Trophoblast cell (in vitro differentiated cells and primary cell): ENCODE measurements around the gene RFXANK.

ENCODE experiments used
- DNase-seq, 2 donors: peaks; one replicate each; pipeline ENCODE4 v3.0.0-alpha.2; 2016
- H2AFZ ChIP-seq: 2 replicates; pipeline ENCODE4 v1.6.1; 2013; ENCODE audit warnings: low read length, moderate library complexity, mild to moderate bottlenecking; ENCODE audit not compliant: insufficient read depth, poor library complexity
- H2AK5ac ChIP-seq: 2 replicates; pipeline ENCODE4 v1.6.1; 2013; ENCODE audit warnings: mild to moderate bottlenecking, low read length
- H2BK120ac ChIP-seq: 2 replicates; pipeline ENCODE4 v1.6.1; 2013; ENCODE audit warnings: low read length, mild to moderate bottlenecking, moderate library complexity; ENCODE audit not compliant: insufficient read depth, poor library complexity
- H2BK12ac ChIP-seq: 2 replicates; pipeline ENCODE4 v1.6.1; 2013; ENCODE audit warnings: mild to moderate bottlenecking, low read length, moderate library complexity
- H2BK5ac ChIP-seq: 2 replicates; pipeline ENCODE4 v1.6.1; 2013; ENCODE audit warnings: low read length, low read depth, moderate library complexity, mild to moderate bottlenecking; ENCODE audit not compliant: poor library complexity
- H3K14ac ChIP-seq: 2 replicates; pipeline ENCODE4 v1.6.1; 2013; ENCODE audit warnings: mild to moderate bottlenecking, low read length
- H3K18ac ChIP-seq: 2 replicates; pipeline ENCODE4 v1.6.1; 2013; ENCODE audit warnings: mild to moderate bottlenecking, low read length
- H3K23ac ChIP-seq: 2 replicates; pipeline ENCODE4 v1.6.1; 2013; ENCODE audit warnings: low read length
- H3K27ac ChIP-seq: 2 replicates; pipeline ENCODE4 v1.5.1; 2013; ENCODE audit warnings: low read depth, mild to moderate bottlenecking, inconsistent platforms, low read length, moderate library complexity
- H3K27me3 ChIP-seq: 2 replicates; pipeline ENCODE4 v1.6.1; 2013; ENCODE audit warnings: inconsistent platforms, mild to moderate bottlenecking, low read length, moderate library complexity; ENCODE audit not compliant: insufficient read depth
- H3K36me3 ChIP-seq, 2 experiments: 1 replicate in 1 of 2; 2 replicates in 1 of 2; pipeline ENCODE4 v1.6.1; 2013; ENCODE audit warnings: low read length in 2 of 2, mild to moderate bottlenecking in 2 of 2, moderate library complexity in 1 of 2; ENCODE audit not compliant: insufficient read depth in 2 of 2, control insufficient read depth in 1 of 2
- H3K4ac ChIP-seq: 2 replicates; pipeline ENCODE4 v1.6.1; 2013; ENCODE audit warnings: low read depth, mild to moderate bottlenecking, low read length, moderate library complexity
- H3K4me1 ChIP-seq, 2 experiments: 1 replicate in 1 of 2; 2 replicates in 1 of 2; pipeline ENCODE4 v1.6.1; 2013; ENCODE audit warnings: low read length in 2 of 2, mild to moderate bottlenecking in 2 of 2, moderate library complexity in 1 of 2; ENCODE audit not compliant: insufficient read depth in 2 of 2, control insufficient read depth in 1 of 2
- H3K4me2 ChIP-seq: 2 replicates; pipeline ENCODE4 v1.6.1; 2013; ENCODE audit warnings: inconsistent platforms, mild to moderate bottlenecking, low read length, moderate library complexity
- H3K4me3 ChIP-seq: 2 replicates; pipeline ENCODE4 v1.5.1; 2013; ENCODE audit warnings: mild to moderate bottlenecking, low read depth, low read length, inconsistent platforms
- H3K79me1 ChIP-seq: one replicate; pipeline ENCODE4 v1.6.1; 2013; ENCODE audit warnings: low read length
- H3K79me2 ChIP-seq: 2 replicates; pipeline ENCODE4 v1.6.1; 2013; ENCODE audit warnings: low read length, mild to moderate bottlenecking; ENCODE audit not compliant: control insufficient read depth, insufficient read depth, poor library complexity
- H3K9ac ChIP-seq: 2 replicates; pipeline ENCODE4 v1.6.1; 2013; ENCODE audit warnings: mild to moderate bottlenecking, low read length
- H3K9me3 ChIP-seq: 2 replicates; pipeline ENCODE4 v1.6.1; 2013; ENCODE audit warnings: low read depth, mild to moderate bottlenecking, control low read depth, inconsistent platforms, low read length; ENCODE audit not compliant: insufficient read depth
- H4K12ac ChIP-seq: 2 replicates; pipeline ENCODE4 v1.6.1; 2013; ENCODE audit warnings: low read depth, mild to moderate bottlenecking, low read length, moderate library complexity
- H4K8ac ChIP-seq: 2 replicates; pipeline ENCODE4 v1.6.1; 2013; ENCODE audit warnings: low read depth, mild to moderate bottlenecking, low read length, moderate library complexity
- H4K91ac ChIP-seq: one replicate; pipeline ENCODE4 v1.6.1; 2013; ENCODE audit warnings: low read depth, mild to moderate bottlenecking, low read length, moderate library complexity
- WGBS: extraction: QIAGEN DNeasy Blood & Tissue Kit; methylation state at CpG from one replicate; pipeline ENCODE4 v1.1.7; 2013; ENCODE audit warnings: missing lambda C conversion rate; ENCODE audit not compliant: insufficient read length, insufficient coverage; ENCODE audit errors: extremely low coverage; 5-methylcytosine and 5-hydroxymethylcytosine counted together

Gene RFXANK

GRCh38 chr19:19157808-19158207 is 34.2 kb upstream of the RFXANK start:
- Histone ChIP-seq H3K18ac (no peak overlapping the region), H3K9ac (no peak overlapping the region), H2BK12ac (no peak overlapping the region), H3K14ac (no peak overlapping the region), H3K27me3 (no peaks in the 10 kb centered on the region), H3K4me2 (no peak overlapping the region), H4K12ac (no peak overlapping the region), H3K4ac (no peak overlapping the region), H2BK120ac (no peak overlapping the region), H2AK5ac (no peak overlapping the region), H3K4me3 (no peak overlapping the region), H3K23ac (no peak overlapping the region), H3K9me3 (no peaks in the 10 kb centered on the region), H3K27ac (no peak overlapping the region), H4K91ac (no peak overlapping the region), H3K36me3 (no peaks in the 10 kb centered on the region), H2BK5ac (no peak overlapping the region), H3K79me1 (no peaks in the 10 kb centered on the region), H3K79me2 (no peaks in the 10 kb centered on the region), H2AFZ (no peak overlapping the region), H3K4me1 (no peaks in the 10 kb centered on the region), H4K8ac (no peak overlapping the region)
- DNase-seq = no peak
- no CpG with 5 or more reads among the region's 6 CpGs for WGBS

DNA sequence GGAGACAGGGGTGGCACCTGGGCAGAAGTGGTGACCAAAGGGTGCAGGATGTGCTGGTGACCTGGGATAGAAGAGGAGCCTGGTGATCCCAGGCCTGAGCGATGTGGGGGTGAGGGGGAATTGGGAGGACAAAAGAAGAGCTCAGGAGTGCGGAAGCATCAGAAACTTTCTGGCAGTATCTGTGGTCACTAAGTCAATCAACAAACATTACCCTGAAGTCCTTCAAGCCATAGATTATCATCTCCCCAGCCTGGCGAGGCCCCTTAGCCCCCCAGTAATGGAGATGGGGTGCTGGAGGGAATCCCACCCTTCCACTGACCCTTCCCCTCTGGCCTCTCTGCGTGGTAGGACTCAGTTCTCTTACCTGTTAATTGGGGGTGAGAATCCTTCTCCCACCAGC is 32.5 kb upstream of the RFXANK start:
- no peak overlapping the region for H3K4me2 ChIP-seq
- H3K36me3 ChIP-seq = no peaks in the 10 kb centered on the region
- H3K9me3 ChIP-seq = no peaks in the 10 kb centered on the region
- H3K18ac ChIP-seq = no peak overlapping the region
- H3K27ac ChIP-seq = no peak overlapping the region
- H2AFZ ChIP-seq = no peak overlapping the region
- no peak overlapping the region for H4K91ac ChIP-seq
- no peaks in the 10 kb centered on the region for H3K4me1 ChIP-seq
- no peak overlapping the region for H3K14ac ChIP-seq
- H4K8ac ChIP-seq = no peak overlapping the region
- H3K4me3 ChIP-seq = no peak overlapping the region
- no peaks in the 10 kb centered on the region for H3K79me2 ChIP-seq
- H3K4ac ChIP-seq = no peak overlapping the region
- no peak overlapping the region for H3K23ac ChIP-seq
- no peak overlapping the region for H2BK12ac ChIP-seq
- no peak overlapping the region for H2BK5ac ChIP-seq
- no peak overlapping the region for H2BK120ac ChIP-seq
- DNase-seq = no peak
- H3K9ac ChIP-seq = no peak overlapping the region
- no CpG with 5 or more reads among the region's 4 CpGs for WGBS
- no peak overlapping the region for H4K12ac ChIP-seq
- H3K27me3 ChIP-seq = no peaks in the 10 kb centered on the region
- no peaks in the 10 kb centered on the region for H3K79me1 ChIP-seq
- no peak overlapping the region for H2AK5ac ChIP-seq

DNA sequence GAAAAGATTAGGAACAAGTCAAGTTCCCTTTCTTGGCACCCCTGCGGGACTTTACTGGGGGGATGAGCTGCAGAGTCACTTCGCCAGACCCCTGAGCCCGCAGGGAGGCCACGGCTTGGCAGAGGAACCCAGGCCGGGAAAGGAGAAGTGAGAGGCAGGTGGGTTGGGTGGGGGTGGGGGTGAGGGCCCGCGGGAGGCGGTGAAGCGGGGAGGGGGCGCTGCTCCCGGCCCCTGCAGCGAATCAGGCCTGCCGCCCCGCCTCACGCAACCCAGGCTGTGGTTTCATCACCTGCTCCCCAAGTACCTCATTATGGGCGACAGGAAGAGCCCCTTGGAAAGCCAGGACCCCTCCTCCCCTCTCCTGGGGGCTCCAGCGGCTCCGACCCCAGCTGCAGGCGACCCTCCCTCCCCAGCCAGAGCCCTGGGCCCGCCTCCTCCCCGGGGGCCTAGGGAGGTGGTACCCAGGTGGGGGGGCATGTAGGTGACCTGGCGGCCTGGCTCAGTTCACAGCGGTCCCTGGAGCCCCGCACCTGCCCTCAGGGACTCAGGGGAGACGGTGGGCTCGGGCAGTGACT is 31.5 kb upstream of the RFXANK start:
- no peak for DNase-seq
- H4K12ac ChIP-seq = no peak overlapping the region
- H3K4me1 ChIP-seq = no peaks in the 10 kb centered on the region
- H3K9ac ChIP-seq = no peak overlapping the region
- no peak overlapping the region for H3K18ac ChIP-seq
- H3K27me3 ChIP-seq = no peaks in the 10 kb centered on the region
- no peaks in the 10 kb centered on the region for H3K9me3 ChIP-seq
- no peak overlapping the region for H4K8ac ChIP-seq
- H2BK5ac ChIP-seq = no peak overlapping the region
- H3K4me3 ChIP-seq = no peak overlapping the region
- no peak overlapping the region for H2BK12ac ChIP-seq
- H3K79me1 ChIP-seq = no peaks in the 10 kb centered on the region
- no peak overlapping the region for H2AFZ ChIP-seq
- H3K23ac ChIP-seq = no peak overlapping the region
- H3K27ac ChIP-seq = no peak overlapping the region
- no CpG with 5 or more reads among the region's 26 CpGs for WGBS
- no peak overlapping the region for H3K4ac ChIP-seq
- no peaks in the 10 kb centered on the region for H3K36me3 ChIP-seq
- H3K79me2 ChIP-seq = no peaks in the 10 kb centered on the region
- H2AK5ac ChIP-seq = no peak overlapping the region
- H2BK120ac ChIP-seq = no peak overlapping the region
- no peak overlapping the region for H3K4me2 ChIP-seq
- no peak overlapping the region for H4K91ac ChIP-seq
- no peak overlapping the region for H3K14ac ChIP-seq

GRCh38 chr19:19162495-19162894 is 29.6 kb upstream of the RFXANK start:
- Histone ChIP-seq H2AK5ac (no peak overlapping the region), H3K36me3 (no peaks in the 10 kb centered on the region), H4K91ac (no peak overlapping the region), H3K79me2 (no peaks in the 10 kb centered on the region), H2BK5ac (no peak overlapping the region), H3K14ac (no peak overlapping the region), H3K27me3 (no peaks in the 10 kb centered on the region), H3K4ac (no peak overlapping the region), H3K4me2 (no peak overlapping the region), H2AFZ (no peak overlapping the region), H4K8ac (no peak overlapping the region), H2BK12ac (no peak overlapping the region), H3K18ac (no peak overlapping the region), H3K9ac (no peak overlapping the region), H2BK120ac (no peak overlapping the region), H3K9me3 (no peaks in the 10 kb centered on the region), H3K27ac (no peak overlapping the region), H3K4me1 (no peaks in the 10 kb centered on the region), H3K23ac (no peak overlapping the region), H4K12ac (no peak overlapping the region), H3K79me1 (no peaks in the 10 kb centered on the region), H3K4me3 (no peak overlapping the region)
- no peak for DNase-seq
- no CpG with 5 or more reads among the region's 7 CpGs for WGBS
